PFSK-1 (cell line): ENCODE data around the gene SCN10A.

Experiments used
- POLR2AphosphoS5 ChIP-seq: IDR thresholded peaks from 2 replicates; pipeline ENCODE4 v1.6.1; 2012; ENCODE audit warnings: low read depth, mild to moderate bottlenecking, control low read depth, low read length, moderate library complexity
- SIN3A ChIP-seq: IDR thresholded peaks from 2 replicates; pipeline ENCODE4 v1.6.1; 2012; ENCODE audit warnings: mild to moderate bottlenecking, low read length, moderate library complexity, borderline replicate concordance; ENCODE audit not compliant: insufficient read depth
- TAF1 ChIP-seq: IDR thresholded peaks from 2 replicates; pipeline ENCODE4 v1.6.1; 2012; ENCODE audit warnings: low read length, control low read depth, borderline replicate concordance; ENCODE audit not compliant: insufficient read depth
- TF ChIP-seq, protein P1 (sequence below), 2 experiments: IDR thresholded peaks; 2 replicates each; pipeline versions ENCODE4 v1.6.1 to v1.8.0; 2011 to 2012; ENCODE audit warnings: low read depth in 2 of 2, low read length in 2 of 2, control low read depth in 1 of 2, inconsistent platforms in 1 of 2, mild to moderate bottlenecking in 1 of 2, moderate library complexity in 1 of 2; ENCODE audit not compliant: insufficient read depth in 1 of 2

DNA sequence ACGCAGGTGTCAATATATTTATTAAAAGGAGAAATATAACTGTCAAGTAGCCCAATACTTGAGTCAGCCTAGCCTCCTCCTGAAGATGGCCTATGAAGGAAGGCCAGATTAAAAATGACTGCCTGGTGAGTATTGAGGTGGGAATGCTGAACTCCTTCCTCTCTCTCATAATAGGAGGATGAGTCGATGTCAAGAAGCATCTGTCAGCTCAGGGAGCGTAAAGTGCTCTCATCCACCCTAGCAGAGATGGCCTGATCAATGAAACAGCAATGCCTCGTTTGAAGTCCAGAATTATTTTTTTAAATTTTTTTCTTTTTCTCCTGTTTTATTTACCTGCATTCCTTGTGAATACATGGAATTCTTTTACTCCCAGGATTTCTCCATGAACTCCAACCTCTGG, 58.3 kb downstream of the SCN10A start:
- TF ChIP-seq TAF1 = no peak
- TF ChIP-seq POLR2AphosphoS5 = no peak
- TF ChIP-seq, protein P1, sequence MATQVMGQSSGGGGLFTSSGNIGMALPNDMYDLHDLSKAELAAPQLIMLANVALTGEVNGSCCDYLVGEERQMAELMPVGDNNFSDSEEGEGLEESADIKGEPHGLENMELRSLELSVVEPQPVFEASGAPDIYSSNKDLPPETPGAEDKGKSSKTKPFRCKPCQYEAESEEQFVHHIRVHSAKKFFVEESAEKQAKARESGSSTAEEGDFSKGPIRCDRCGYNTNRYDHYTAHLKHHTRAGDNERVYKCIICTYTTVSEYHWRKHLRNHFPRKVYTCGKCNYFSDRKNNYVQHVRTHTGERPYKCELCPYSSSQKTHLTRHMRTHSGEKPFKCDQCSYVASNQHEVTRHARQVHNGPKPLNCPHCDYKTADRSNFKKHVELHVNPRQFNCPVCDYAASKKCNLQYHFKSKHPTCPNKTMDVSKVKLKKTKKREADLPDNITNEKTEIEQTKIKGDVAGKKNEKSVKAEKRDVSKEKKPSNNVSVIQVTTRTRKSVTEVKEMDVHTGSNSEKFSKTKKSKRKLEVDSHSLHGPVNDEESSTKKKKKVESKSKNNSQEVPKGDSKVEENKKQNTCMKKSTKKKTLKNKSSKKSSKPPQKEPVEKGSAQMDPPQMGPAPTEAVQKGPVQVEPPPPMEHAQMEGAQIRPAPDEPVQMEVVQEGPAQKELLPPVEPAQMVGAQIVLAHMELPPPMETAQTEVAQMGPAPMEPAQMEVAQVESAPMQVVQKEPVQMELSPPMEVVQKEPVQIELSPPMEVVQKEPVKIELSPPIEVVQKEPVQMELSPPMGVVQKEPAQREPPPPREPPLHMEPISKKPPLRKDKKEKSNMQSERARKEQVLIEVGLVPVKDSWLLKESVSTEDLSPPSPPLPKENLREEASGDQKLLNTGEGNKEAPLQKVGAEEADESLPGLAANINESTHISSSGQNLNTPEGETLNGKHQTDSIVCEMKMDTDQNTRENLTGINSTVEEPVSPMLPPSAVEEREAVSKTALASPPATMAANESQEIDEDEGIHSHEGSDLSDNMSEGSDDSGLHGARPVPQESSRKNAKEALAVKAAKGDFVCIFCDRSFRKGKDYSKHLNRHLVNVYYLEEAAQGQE (IDR thresholded peaks at IDR 0.05; ENCODE audit: insufficient read depth in 1 of 2, low read depth in 2 of 2, low read length in 2 of 2) = no peak
- no peak for TF ChIP-seq SIN3A
